ENCODE results near the gene CDH4. TPM values are rescaled to one million over a fixed set of nuclear protein-coding genes. Genes with fewer than 3 reads are reported as not detected.

Gene CDH4
- polyA plus RNA-seq, 6 donors from 2014 or later = not detected

DNA sequence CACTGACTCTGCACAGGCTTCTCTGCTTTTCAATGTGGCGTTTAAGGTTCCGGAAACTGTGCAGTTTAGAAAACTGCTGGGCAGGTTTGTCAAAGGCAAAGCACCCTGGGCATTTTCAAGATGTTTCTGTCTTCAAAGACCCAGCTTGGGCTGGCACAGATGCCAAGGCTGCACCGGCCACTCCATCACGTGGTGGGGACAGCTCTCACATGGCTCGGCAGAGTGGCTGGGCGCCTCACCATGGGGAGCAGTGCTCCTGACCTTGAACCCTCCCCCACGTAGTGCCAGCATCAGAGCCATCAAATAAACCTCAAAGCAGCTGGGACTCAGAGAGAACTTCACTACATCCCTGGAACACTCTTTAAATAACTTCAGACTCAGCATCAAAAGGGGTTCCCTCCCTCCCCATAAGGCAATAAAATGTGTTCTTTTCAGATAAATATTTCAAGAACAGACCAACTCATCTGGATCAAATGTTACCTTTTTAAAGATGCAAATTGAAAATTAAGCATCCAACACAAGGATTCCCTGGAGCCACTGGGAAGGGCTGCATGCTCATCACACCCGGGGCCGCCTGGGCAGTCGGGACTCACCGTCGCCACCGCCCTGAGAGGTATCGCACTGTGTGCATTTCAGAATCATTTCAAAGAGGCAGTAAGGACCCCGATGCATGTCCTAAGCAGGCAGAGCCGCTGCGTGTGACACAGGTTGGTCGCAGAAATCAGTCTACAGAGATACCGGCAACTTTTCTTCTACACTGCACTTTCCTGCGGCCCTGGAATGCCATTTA lies 157.1 kb downstream of the CDH4 start:
- Mint-ChIP-seq H3K27me3 (no peaks in the 10 kb centered on the region), H3K9me3 (peaks cover 3 to 20% (median 9%) of the 10 kb centered on the region in 7 donors), H3K4me1 (peaks cover 0 to 8% (median 0%) of the 10 kb centered on the region in 3 donors), H3K4me3 (no peak overlapping the region), H3K36me3 (peaks cover 0 to 11% of the 10 kb centered on the region in 2 donors), H3K27ac (no peak overlapping the region)
- ATAC-seq (ENCODE audit: low read depth in 2 of 2) = no peak
- no peak for DNase-seq

- no peaks in the 10 kb centered on the region for H3K27me3 Mint-ChIP-seq
- no peak for DNase-seq
- peaks cover 0 to 9% of the 10 kb centered on the region in 2 donors for H3K36me3 Mint-ChIP-seq
- H3K27ac Mint-ChIP-seq = no peak overlapping the region
- ATAC-seq (ENCODE audit: low read depth in 2 of 2) = no peak
- peaks cover 0 to 7% (median 0%) of the 10 kb centered on the region in 3 donors for H3K4me1 Mint-ChIP-seq
- no peak overlapping the region for H3K4me3 Mint-ChIP-seq
- H3K9me3 Mint-ChIP-seq = peaks cover 2 to 24% (median 7%) of the 10 kb centered on the region in 7 donors
Measured at GRCh38 chr20:61411743-61412142, 159.7 kb downstream of the CDH4 start.

DNA sequence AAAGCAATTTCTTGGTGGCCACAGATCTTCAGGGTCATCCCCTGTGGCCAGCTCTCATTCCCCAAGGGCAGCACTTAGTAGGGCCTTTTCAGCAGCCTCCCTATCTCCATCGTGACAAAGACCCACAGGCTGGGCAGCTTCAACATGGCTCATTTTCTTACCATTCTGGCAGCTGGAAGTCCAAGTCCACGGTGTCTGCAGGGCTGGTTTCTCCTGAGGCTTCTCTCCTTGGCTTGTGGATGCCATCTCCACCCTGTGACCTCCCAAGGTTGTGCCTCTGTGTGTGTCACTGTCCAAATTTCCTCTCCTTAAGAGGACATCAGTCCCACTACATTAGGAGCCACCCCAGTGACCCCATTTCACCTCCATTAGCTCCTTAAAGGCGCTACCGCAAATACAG lies 161.7 kb downstream of the CDH4 start:
- Mint-ChIP-seq H3K27ac (no peak overlapping the region), H3K27me3 (no peaks in the 10 kb centered on the region), H3K4me1 (no peaks in the 10 kb centered on the region), H3K36me3 (no peaks in the 10 kb centered on the region), H3K4me3 (no peak overlapping the region), H3K9me3 (peaks cover 0 to 16% (median 0%) of the 10 kb centered on the region in 7 donors)
- ATAC-seq (ENCODE audit: low read depth in 2 of 2) = no peak
- DNase-seq = no peak

DNA sequence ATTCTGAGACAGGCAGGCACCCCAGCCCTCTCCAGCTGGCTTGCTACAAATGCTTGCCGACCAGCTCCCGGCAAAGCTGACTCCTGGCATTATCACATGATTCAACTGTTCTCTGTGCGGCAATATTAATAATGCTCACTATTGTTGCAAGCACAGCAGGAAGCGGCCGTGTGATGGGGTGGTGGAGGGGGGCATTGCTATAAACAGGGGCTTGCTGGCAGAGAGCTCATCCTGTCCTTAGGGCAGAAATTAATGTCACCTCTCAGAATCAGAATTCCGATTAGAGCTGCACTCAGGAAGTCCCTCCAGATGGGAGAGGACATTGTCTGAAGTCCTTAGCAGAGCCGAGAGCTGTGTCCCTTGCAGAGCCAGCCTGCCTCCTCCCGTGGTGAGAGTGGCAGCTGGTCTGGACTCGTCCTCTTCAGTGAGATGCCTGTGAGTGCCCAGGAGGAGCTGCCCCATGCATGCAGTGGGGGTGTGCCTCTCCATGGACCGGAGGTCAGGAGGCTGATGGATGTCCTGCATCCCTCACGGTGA lies 162.5 kb downstream of the CDH4 start:
- H3K36me3 Mint-ChIP-seq = no peaks in the 10 kb centered on the region
- H3K27me3 Mint-ChIP-seq = no peaks in the 10 kb centered on the region

DNA sequence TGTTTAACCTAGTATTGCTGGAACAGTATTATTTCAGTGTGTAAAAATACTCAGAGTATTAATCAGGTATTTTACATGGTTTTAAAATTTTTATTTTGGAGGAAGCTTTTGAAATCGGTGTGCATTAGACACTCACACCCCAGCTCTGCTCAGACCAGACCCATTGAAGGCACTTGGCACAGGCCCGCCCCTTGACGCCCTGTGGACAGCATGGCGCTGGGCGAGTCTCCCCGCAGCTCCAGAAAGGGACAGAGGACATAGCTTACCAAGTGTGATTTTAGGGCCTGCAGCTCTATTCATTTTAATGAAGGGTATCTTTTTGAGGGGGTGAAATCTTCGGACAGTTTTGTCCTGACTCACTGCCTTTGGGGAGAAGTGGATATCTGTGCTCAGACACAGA lies 164.5 kb downstream of the CDH4 start:
- H3K27me3 Mint-ChIP-seq = no peaks in the 10 kb centered on the region
- no peaks in the 10 kb centered on the region for H3K4me1 Mint-ChIP-seq
- ATAC-seq (ENCODE audit: low read depth in 2 of 2) (no peak), DNase-seq (no peak)
- no peaks in the 10 kb centered on the region for H3K36me3 Mint-ChIP-seq
- no peak overlapping the region for H3K27ac Mint-ChIP-seq
- no peak overlapping the region for H3K4me3 Mint-ChIP-seq
- H3K9me3 Mint-ChIP-seq = peaks cover 0 to 16% (median 7%) of the 10 kb centered on the region in 7 donors

More for the DNA sequence above, 162.5 kb downstream of the CDH4 start:
- no peak overlapping the region for H3K4me3 Mint-ChIP-seq
- no peaks in the 10 kb centered on the region for H3K4me1 Mint-ChIP-seq
- no peak for ATAC-seq (ENCODE audit: low read depth in 2 of 2)
- H3K9me3 Mint-ChIP-seq = peaks cover 0 to 16% (median under 1%) of the 10 kb centered on the region in 7 donors
- DNase-seq = no peak
- no peak overlapping the region for H3K27ac Mint-ChIP-seq

DNA sequence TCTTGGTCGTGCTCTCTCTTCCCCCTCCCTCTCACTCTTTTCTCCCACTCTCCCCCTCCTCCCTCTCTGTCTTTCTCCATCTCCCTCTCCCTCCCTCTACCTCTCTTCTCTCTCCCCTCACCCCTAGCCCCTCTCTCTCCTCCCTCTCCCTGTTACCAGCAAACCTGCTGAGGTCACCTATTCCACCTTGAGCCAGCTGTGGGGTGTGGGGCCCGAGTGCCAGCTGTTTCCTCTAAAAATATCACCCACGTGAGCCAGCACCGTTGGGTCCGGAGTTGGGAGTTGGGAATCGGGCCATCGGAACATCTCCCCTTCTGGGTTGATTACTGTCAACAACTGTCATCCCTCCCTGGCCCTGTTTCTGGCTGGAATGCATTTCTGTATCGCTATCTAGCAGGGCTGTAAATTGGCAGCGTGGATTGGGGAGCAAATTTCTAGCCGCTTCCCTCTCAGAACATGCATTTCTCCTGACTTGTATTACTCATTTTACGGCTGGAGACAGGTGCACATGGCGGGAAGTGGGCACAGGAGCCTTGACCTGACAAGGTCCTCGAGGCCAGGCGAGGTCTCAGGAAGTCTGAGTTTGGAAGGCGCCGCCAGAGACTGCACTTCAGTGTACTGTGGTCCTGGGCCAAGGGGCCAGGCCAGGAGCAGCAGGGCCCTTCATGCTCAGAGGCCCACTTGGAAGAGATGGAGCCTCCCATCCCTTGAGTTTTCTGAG lies 165.3 kb downstream of the CDH4 start:
- no peak overlapping the region for H3K27ac Mint-ChIP-seq
- H3K27me3 Mint-ChIP-seq = no peaks in the 10 kb centered on the region
- ATAC-seq (ENCODE audit: low read depth in 2 of 2) (no peak), DNase-seq (no peak)
- no peaks in the 10 kb centered on the region for H3K4me1 Mint-ChIP-seq
- H3K4me3 Mint-ChIP-seq = no peak overlapping the region
- H3K36me3 Mint-ChIP-seq = no peaks in the 10 kb centered on the region
- H3K9me3 Mint-ChIP-seq = peaks cover 0 to 16% (median 7%) of the 10 kb centered on the region in 7 donors

GRCh38 chr20:61419010-61419409 lies 166.9 kb downstream of the CDH4 start:
- Mint-ChIP-seq H3K9me3 (peaks cover 0 to 13% (median 7%) of the 10 kb centered on the region in 7 donors), H3K4me1 (no peaks in the 10 kb centered on the region), H3K36me3 (no peaks in the 10 kb centered on the region), H3K27ac (no peak overlapping the region), H3K4me3 (no peak overlapping the region), H3K27me3 (no peaks in the 10 kb centered on the region)
- no peak for DNase-seq
- ATAC-seq (ENCODE audit: low read depth in 2 of 2) = no peak

DNA sequence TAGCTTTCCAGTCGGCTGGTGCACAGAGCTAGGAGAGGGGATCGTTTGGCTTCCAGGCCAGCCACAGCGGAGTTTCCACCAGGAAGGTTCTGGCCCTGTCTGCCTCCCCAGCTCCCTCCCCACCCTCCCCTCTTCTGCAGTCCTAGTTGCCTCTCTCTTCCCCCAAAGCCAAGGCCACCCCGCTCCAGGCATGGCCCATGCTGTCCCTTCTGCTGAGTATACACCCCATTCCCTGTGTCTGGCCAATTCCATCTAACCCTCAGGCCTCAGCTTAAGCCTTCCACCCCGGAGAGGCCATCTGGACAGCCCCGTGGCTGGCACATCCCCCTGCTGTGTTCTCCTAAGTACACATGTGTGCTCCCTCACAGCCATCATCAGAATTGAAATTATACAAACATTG lies 167.4 kb downstream of the CDH4 start:
- no peaks in the 10 kb centered on the region for H3K27me3 Mint-ChIP-seq
- H3K36me3 Mint-ChIP-seq = no peaks in the 10 kb centered on the region
- no peaks in the 10 kb centered on the region for H3K4me1 Mint-ChIP-seq
- DNase-seq (no peak), ATAC-seq (ENCODE audit: low read depth in 2 of 2) (no peak)
- no peak overlapping the region for H3K27ac Mint-ChIP-seq
- no peak overlapping the region for H3K4me3 Mint-ChIP-seq
- H3K9me3 Mint-ChIP-seq = peaks cover 0 to 13% (median 7%) of the 10 kb centered on the region in 7 donors

GRCh38 chr20:61420056-61420455 lies 168.0 kb downstream of the CDH4 start:
- Mint-ChIP-seq H3K27me3 (no peaks in the 10 kb centered on the region), H3K9me3 (peaks cover 0 to 13% (median 7%) of the 10 kb centered on the region in 7 donors), H3K36me3 (no peaks in the 10 kb centered on the region), H3K4me1 (no peaks in the 10 kb centered on the region), H3K27ac (no peak overlapping the region), H3K4me3 (no peak overlapping the region)
- DNase-seq (no peak), ATAC-seq (ENCODE audit: low read depth in 2 of 2) (no peak)

- ATAC-seq (ENCODE audit: low read depth in 2 of 2) = no peak
Measured at GRCh38 chr20:61420781-61421180, 168.7 kb downstream of the CDH4 start.

DNA sequence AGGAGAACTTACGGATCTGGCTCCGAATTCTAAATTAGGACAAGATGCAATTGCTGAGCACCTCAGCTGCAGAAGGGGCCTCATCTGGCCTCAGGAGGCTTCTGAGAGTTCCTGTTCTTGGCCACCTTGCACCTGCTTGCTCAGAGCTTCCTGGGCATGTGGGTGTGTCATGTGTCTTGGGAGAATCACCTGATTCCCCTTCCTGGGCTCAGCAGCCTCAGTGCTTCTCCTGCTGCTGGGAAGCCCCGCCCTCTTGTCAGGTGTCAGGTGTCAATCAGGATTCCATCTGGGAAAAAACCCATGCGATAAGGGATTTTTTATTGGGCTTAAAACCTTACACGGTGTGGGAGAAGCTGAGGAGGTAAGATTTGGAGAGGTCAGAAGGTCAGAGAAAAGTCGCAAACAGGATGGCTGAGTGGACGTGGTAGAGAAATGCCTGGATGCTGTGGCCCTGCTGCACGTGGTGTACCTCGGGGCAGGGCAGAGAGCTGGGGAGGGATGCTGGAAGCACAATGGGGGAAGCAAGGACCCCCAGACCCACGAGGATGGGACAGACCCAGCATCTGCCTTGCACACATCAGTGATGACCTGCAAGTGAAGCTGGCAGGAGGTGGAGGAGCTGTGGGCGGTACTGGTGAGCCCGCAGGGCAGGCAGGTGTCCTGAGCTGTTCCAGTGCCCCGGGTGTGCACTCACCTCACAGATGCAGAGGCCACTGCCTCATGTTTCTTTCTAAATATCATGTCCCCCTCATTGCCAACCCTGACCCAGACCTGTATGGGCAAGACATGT lies 170.8 kb downstream of the CDH4 start:
- DNase-seq = no peak
- no peak for ATAC-seq (ENCODE audit: low read depth in 2 of 2)
- no peaks in the 10 kb centered on the region for H3K4me1 Mint-ChIP-seq
- H3K27me3 Mint-ChIP-seq = no peaks in the 10 kb centered on the region
- no peaks in the 10 kb centered on the region for H3K36me3 Mint-ChIP-seq
- H3K9me3 Mint-ChIP-seq = peaks cover 0 to 11% (median 5%) of the 10 kb centered on the region in 7 donors
- no peak overlapping the region for H3K27ac Mint-ChIP-seq
- H3K4me3 Mint-ChIP-seq = no peak overlapping the region

More at GRCh38 chr20:61420781-61421180, 168.7 kb downstream of the CDH4 start:
- Mint-ChIP-seq H3K27ac (no peak overlapping the region), H3K9me3 (peaks cover 0 to 8% (median 6%) of the 10 kb centered on the region in 7 donors), H3K27me3 (no peaks in the 10 kb centered on the region), H3K4me3 (no peak overlapping the region), H3K36me3 (no peaks in the 10 kb centered on the region), H3K4me1 (no peaks in the 10 kb centered on the region)
- DNase-seq = no peak

GRCh38 chr20:61424011-61424627 lies 172.1 kb downstream of the CDH4 start:
- H3K27ac Mint-ChIP-seq = no peak overlapping the region
- no peaks in the 10 kb centered on the region for H3K4me1 Mint-ChIP-seq
- H3K9me3 Mint-ChIP-seq = peaks cover 0 to 14% (median 6%) of the 10 kb centered on the region in 7 donors
- no peaks in the 10 kb centered on the region for H3K27me3 Mint-ChIP-seq
- no peak overlapping the region for H3K4me3 Mint-ChIP-seq
- no peak for DNase-seq
- no peaks in the 10 kb centered on the region for H3K36me3 Mint-ChIP-seq
- no peak for ATAC-seq (ENCODE audit: low read depth in 2 of 2)
